Kidney capillary endothelial cell (primary cell): ENCODE results near the gene SEMA3B.
"Not testable (repeated sequence)": the region's sequence is repeated elsewhere in the genome, so short reads cannot be mapped to it uniquely, and the experiment has no call there.

Experiments used
- DNase-seq: peaks from one replicate; pipeline ENCODE4 v3.0.0-alpha.2; 2018; ENCODE audit warnings: low spot score

The SEMA3B gene

DNA sequence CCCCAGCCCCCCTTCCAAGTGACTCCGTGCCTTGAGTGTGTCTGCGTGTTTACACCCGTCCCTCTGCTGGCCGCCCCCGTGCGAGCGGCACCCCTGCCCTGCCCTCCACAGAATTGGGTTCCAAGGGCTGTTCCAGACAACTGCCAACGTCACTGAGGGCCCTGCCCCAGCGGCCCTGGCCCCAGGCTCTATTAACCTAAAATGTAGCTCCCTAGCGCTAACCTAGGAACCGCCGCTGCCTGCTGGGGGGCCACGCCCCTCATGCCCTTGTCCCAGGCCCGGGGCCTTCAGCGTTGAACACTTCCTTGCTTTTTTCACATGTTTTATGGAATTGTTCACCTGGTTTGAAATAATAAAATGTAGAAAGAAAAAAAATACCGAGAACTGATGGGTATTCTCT, 10.0 kb upstream of the SEMA3B start:
- DNase-seq, result no peak

DNA sequence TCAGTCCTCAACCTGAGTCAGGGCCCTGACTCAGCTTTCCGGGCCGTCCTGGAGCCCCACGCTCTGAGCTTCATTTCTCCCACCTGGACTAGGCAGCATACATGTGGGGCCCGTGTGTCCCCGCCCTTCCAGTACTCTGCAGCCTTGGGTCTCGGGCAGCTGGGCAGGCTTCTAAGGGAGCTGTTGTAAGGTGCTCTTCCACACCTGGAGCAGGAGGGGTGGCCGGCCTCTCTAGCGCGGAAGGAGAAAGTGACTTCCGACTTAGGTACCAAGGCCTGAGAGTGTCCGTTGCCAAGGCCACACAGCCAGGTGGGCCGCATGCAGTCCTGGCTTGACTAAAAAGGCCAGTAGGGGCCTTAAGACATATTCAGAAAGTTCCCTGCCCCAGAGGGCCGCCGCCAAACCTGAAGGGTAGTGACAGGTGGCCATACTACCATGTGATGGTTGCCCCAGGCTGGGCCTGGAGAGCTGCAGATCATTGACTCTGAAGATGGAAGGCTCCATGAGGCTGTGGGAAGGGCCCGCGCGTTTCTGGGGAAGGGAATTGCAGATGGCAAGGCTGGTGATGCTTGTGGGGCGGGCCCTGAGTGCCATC, 9.4 kb upstream of the SEMA3B start:
- DNase-seq, result no peak

DNA sequence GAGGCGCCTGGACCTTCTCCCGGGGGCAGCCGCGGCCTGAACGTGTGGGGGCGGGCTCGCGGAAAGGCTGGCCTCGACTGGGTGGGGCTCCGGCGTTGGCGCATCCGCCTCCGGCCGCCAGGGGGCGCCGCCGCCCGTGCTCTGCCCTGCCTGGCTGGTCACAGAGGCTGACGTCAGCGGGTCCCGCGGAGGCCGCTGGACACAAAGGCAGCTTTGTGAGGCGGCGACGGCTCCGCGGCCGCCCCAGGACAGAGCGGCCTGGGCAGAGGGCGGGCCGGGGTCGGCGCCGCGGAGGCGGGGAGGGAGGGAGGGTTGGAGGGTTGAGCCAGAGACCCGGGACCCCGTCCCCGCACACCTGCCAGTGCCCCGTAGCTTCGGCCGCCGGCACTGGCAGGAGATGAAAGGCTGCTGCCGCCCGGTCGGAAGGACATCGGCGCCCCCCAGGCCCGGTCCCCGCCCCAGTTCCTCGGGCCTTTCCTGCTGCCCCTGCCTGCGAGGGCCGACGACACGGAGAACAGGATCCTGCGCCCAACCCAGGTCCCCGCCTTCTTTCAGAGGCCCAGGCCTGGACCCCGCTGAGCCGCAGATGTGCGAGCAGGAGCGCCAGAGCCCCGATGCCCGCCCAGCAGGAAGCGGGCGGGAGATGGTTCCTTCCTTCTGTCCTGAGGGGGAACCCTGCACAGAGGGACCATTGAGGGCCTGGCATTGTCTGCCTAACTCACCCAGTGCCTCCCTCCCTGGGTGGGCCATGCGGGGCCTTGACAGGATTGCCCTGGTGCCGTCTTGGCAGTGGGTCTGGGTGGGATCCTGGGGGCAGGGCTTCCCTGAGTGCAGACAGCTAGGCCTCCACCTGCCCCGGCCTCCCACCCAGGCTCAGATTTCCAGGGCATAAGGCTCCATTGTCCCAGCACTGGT, 8.7 kb upstream of the SEMA3B start:
- peak; percentile 88 for DNase-seq

DNA sequence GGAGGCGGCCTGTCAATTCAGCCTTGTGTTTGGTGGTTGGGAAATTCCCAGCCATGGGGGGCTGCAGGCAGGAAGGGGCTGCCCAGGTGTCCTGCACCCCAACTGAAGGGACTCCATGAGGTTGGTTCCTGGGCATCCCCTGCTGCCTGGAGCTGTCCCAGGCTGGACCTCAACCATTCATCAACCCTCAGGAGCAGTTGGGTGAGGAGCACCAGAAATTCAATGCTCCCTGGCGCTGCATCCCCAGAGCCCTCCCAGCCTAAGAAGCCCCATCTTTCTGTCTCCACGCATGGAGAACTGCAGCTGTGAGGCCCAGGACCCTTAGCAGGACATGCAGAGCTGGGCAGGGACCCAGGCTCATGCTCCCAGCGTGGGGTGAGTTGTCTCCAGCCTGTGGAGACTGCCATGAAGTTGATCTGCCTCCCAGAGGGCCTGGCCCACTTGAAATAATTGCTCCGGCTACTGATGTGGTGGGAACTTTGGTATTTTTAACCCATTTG, 8.0 kb upstream of the SEMA3B start:
- DNase-seq, result no peak

DNA sequence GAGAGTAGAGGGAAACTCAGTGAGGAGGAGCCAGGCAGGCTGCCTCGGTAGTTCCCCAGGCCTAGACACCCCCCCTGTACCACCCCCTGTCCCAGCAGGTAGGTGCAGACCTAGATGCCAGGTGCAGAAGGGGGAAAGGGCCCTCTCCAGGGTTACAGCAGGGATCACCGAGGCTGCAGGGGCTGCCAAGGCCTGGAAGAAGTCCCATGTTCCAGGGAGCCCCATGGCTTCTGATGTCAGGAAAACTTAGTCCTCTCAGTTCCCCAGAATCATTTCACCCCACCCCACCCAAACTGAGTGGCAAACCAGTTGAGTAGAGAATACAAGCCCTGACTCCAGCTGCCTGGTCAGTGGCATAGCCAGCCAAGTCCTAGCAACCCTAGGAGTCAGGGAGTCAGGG, 7.4 kb upstream of the SEMA3B start:
- DNase-seq, result no peak

DNA sequence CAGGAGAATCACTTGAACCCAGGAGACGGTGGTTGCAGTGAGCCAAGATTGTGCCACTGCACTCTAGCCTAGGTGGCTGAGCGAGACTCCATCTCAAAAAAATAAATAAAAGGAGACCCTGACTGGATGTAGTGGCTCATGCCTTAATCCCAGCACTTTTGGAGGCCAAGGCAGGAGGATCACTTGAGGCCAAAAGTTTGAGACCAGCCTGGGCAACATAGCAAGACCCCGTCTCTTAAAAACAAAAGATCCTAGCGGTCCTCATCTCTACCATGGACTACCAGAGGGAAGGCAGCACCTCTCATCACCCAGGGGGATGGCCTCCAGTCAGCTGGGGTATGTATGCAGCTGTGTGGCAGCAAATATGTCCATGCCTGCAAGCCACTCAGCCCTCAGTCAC, 6.7 kb upstream of the SEMA3B start:
- not testable (repeated sequence) for DNase-seq

DNA sequence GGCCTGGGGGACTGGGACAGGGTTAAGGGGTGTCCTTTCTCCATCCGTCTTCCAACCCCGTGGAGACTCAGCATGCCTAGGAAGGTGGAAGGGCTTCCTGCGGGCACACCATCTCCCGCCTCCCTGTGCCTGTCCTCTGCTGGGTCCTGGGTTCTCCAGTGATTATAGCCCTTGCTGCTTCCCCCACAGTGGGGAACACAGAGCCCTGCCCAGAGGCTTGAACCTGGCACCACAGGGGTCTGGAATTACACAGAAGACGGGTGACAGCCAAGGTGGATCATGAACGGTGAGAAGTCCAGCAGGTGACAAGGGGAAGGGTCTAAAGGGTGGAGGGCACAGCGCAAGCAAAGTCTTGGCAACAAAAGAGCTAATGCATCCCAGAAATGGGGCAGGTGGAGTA, 6.2 kb upstream of the SEMA3B start:
- no peak for DNase-seq

DNA sequence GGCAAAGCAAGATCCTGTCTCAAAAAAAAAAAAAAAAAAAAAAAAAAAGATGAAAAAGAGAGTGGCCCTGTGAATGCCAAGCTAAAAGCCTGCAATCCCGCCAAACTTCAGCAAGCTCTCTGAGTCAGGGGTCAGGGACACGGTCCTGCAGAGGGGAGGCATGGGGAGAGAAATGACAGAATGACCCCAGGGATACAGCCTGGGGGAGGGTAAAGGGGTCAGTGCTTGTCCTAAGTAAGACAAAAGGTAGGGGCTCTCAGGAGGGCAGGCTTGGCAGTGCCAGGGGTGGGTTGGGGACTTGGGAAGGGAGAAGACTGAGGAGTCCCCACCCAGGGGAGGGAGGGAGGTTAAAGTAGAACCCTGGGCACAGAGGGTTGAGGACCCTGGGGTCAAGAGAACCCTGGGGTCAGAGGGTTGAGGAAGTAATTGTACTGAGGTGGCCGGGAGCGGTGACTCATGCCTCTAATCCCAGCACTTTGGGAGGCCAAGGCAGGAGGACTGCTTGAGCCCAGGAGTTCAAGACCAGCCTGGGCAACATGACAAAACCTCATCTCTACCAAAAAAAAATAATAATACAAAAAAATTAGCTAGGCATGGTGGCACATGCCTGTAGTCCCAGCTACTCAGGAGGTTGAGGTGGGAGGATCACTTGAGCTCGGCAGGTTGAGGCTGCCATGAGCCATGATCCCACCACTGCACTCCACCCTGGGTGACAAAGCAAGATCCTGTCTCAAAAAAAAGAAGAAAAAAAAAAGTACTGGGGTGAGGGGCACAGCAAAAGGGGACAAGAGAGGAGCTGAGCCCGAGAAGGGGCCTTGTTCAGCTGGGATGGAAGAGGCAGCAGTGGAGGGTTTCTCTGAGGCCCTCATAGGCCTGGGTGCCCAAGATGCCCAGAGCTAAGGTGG, 5.2 kb upstream of the SEMA3B start:
- DNase-seq, result no peak

DNA sequence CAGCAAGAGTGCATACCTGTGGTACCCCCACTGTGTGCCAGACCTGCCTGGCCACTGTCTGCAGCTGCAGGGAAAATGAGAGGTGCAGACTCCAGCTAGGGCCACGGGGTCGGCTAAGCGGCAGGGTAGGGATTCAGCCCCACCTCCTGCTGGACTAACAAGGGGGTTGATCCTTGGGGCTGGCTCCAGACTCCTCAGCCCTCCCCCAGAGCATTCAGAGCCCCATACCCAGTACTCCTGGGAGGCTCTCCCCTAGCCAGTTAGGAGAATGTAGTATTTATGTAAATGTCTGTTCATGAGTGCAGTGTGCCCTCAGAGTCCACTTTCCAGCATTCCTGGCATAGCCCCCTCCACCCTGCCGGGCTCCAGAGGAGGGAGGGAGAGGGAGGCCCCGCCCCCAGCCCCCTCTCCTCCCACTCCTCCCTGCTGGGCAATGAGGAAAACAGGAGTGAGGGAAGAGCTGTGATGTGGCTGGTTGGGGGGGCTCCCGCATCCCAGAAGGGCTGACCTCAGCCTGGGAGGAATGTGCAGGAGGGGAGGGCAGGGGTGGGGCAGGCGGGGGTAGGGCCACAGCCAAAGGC, 4.5 kb upstream of the SEMA3B start:
- no peak for DNase-seq

DNA sequence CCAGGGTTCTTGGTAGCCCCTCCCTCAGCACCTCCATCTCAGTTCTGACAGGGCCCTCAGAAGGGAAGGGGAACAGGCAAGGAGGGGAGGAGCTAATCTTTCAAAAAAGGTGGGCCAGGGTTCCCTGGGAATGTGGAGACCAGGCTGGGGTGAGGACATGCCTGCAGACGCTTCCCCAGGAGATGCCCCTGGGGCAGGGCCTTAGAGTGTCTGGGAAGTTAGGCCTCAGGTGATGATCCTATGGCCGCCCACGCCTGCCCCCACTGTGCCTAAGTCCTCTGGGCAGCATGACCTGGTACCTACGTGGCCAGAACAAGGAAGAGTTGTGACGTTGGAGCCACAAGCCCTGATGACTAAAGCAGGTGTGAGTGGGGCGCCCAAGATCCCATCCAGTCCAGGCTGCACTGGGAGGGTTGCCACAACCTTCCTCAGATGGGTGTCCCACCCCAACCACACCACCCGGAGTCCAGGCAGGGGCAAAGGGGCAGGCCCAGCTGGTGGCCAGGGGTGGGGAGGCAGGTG, 3.9 kb upstream of the SEMA3B start:
- no peak for DNase-seq

DNA sequence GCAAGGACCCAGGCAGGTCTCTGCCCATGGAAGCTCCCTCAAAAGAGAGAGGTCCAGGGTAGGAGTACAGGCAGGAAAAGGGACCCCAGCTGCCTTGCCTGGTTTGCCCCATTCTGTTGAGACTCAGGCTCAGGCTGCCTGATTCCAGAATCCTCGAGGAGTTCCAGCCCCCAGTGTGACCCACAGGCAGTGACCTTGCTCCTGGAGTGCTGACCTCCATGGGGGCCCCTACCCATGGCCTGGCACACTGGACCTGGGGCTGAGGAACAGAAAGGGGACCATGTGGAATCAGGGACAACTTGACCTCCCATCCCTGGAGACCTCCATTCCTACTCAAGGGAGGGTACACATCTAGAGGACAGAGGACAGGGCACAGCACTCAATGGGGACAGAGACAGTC, 3.4 kb upstream of the SEMA3B start:
- no peak for DNase-seq

DNA sequence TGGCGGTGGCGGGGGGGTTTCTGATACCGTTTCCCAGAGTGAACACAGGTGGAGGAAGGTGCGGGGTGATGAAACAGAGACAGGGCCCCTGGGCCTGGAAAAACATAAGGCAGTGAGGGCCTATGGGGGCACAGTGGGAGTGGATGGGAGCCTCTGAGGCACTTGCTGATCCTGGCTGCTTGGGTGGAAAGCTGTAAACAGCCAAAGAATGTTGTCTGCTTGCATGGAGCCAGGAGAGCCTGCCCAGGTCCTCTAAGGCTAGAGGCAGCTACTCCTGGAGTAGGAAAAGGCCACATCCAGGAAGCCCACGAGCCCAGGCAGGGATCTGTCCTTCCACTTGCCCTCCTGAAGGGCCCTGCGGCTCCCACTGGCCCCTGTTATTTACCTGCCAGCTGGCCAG, 2.9 kb upstream of the SEMA3B start:
- no peak for DNase-seq

DNA sequence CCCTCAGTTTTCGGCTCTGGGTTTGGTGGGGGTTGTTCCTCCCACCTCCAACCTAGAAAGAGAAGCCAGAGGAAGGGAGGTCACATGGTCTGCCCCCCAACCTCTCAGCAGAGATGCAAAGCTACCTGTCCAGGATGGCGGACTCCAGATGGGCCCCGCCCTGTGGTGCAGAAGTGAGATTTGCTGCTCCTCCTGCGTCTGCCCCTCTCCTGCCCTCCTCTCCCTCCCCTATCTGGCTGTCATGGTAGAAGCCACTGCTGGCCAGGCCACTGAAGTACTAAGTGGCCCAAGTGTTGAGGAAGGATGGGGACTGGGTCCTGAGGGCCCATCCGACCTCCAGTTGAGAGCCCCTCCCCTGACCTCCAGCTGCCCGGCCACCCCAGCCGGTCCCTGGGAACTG, 2.1 kb upstream of the SEMA3B start:
- DNase-seq, result no peak

DNA sequence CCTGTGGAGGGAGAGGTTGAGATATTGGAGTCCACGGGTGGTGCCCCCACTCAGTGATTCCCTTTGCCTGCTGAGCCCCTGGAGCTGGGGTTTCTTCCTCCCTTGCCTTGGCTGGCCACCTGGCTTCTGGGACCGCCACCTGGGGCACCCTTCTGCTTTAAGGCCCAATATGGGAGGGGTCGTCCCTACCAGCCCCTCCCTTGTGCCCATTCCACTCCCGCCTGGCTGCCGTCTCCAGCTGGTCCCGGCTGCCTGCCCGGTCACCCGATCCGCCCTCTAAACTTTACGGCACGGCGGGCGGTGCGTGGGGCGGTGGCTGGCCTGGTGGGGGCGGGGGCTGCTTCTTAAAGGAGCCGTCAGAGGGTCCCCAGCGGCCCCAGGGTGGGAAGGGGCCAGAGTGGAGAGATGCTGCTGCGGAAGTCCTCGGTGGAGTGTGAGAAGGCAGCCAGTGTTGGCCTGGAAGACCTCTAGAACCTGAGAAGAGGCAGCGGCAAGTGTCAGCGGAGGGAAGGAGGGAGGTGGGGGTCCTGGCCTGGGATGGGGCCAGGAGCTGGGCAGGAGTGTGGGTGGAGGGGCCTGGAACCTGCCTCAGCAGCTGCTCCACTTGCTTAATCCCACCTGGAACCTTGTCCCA, 1.6 kb upstream of the SEMA3B start:
- no peak for DNase-seq

DNA sequence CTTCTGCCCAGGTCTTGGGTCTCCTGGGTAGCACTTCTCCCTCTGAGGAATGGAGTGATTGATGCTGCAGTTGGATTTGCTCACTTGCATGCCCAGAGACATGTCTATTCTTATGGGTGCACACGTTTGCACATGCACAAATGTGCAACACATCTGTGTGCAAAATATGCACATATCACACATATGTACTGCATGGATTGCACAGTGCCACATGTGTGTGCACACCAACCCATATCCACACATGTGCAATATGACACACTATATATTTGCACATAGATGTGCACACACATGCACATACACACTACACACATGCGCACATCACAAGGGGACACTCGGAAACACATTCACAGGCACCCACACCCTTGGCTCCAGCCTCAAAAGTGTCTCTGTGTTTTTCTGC, 671 bp upstream of the SEMA3B start:
- no peak for DNase-seq

DNA sequence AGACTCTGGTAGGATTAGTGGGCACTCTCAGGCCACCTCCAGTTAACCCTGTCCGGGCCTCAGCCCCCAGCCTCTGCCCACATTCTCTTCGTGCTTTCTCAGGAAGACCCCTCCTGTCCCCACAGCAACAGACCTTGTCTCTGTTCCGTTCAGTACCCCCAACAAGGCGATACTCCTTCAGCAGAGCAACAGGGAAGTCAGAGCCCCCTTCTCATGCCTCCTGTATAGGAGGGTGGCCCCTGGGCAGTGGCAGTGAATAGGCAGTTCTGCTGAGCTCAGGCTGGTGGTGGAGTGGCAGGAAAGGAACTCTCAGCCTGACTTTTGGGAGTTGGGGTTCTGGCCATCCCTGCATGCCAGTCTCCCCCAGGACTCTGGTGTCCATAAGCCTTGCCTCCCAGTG, 513 bp downstream of the SEMA3B start:
- no peak for DNase-seq

DNA sequence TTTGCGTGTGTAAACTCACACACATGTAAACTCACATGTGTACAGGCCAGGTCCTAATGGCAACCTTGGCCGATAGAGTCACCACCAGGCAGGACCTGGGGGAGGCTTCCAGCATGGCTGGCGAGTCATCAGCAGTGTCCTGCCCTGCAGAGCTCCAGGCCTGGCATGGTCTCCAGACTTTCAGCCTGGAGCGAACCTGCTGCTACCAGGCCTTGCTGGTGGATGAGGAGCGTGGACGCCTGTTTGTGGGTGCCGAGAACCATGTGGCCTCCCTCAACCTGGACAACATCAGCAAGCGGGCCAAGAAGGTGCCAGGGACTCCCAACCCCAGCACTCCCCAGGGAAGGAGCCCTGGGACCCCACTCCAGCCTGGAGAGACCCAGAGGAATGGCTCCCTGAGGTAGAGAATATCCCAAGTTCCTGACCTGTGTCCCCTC, 1.0 kb downstream of the SEMA3B start:
- DNase-seq, result no peak

DNA sequence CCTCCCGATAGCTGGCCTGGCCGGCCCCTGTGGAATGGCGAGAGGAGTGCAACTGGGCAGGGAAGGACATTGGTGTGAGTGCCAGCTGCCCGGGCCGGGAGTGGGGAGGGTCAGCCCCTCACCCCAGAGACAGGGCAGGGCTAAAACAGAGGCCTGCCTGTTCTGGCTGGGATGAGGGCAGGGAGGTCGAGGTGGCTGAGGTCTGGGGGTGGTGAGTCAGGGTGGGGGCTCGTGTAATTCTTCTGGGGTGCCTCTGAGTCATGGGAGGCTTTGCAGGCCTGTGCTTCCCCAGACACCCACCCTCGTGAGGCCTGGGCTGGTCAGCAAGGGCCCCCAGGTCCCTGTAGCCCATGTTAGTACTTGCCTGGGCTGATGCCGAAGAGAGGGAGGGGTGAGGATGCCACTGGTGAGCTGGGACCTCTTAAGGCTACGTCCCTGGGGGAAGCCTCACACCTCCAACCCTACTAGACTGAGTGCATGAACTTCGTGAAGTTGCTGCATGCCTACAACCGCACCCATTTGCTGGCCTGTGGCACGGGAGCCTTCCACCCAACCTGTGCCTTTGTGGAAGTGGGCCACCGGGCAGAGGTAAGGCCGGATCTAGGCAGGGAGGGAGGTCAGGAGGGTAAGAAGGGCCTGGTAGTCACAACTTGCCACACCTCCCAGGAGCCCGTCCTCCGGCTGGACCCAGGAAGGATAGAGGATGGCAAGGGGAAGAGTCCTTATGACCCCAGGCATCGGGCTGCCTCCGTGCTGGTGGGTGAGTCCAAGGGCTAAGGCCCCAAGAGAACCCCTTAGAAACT, 1.7 kb downstream of the SEMA3B start:
- no peak for DNase-seq

DNA sequence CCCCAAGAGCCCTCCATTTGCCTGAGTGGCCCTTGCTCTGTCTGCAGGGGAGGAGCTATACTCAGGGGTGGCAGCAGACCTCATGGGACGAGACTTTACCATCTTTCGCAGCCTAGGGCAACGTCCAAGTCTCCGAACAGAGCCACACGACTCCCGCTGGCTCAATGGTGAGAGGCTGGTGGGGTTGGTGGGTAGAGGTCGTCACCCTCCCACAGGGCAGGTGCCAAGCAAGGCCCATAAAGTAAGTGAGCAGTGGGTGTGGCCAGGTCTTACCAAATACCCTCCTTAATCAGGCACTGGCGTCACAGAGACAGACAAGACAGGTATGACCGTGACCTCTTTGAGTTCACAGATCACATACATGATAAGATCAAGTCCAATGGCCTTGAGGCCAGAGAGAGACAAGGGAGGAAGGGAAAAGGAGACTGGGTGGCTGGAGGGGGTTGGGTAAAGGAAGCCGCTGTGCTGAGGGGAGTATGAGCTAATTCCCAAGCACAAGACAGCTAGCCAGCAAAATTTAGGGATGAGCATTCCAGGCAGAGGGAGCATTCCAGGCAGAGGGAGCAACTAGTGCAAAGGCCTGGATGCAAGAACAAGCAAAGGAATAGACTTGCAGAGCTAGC, 2.5 kb downstream of the SEMA3B start:
- no peak for DNase-seq

DNA sequence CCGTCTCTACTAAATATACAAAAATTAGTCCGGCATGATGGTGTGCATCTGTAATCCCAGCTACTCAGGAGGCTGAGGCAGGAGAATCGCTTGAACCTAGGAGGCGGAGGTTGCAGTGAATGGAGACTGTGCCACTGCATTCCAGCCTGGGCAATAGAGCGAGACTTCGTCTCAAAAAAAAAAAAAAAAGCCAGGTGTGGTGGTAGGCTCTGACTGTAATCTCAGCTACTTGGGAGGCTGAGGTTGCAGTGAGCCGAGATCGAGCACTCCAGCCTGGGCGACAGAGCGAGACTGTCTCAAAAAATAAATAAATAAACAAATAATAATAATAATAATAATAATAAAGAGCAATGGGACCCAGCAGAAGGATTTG, 3.6 kb downstream of the SEMA3B start:
- DNase-seq, result not testable (repeated sequence)
